NT2/D1 (cell line): ENCODE data around the gene STIM2.

Experiments
- SUZ12 ChIP-seq: IDR thresholded peaks from 2 replicates; pipeline ENCODE4 v1.6.1; 2011; ENCODE audit not compliant: insufficient read length, insufficient read depth; ENCODE audit errors: extremely low read depth
- YY1 ChIP-seq: IDR thresholded peaks from 2 replicates; pipeline ENCODE4 v1.6.1; 2011; ENCODE audit not compliant: insufficient read length, insufficient read depth
- ZNF274 ChIP-seq: IDR thresholded peaks from 2 replicates; pipeline ENCODE4 v1.6.1; 2011; ENCODE audit warnings: mild to moderate bottlenecking, low read depth, low read length

- TF ChIP-seq SUZ12 (no peak), YY1 (no peak), ZNF274 (no peak)
Observed at GRCh38 chr4:26823583-26823982, 37.1 kb upstream of the STIM2 start.
